SK-N-SH treated with all-trans-retinoic acid at 6 μM for 48 hours (cell line): ENCODE data around the gene CCDC159.
"Not testable (repeated sequence)": the region's sequence is repeated elsewhere in the genome, so short reads cannot be mapped to it uniquely, and the experiment has no call there.

Source experiments
- ARNTL ChIP-seq: fragments of 450-650 bp; formaldehyde crosslinking; IDR thresholded peaks from 2 replicates; pipeline ENCODE4 v1.5.0; 2020; ENCODE audit warnings: low read depth, mild to moderate bottlenecking, moderate library complexity, borderline replicate concordance
- ISL1 ChIP-seq: fragments of 250-450 bp; sonication (Bioruptor Pico); IDR thresholded peaks from 2 replicates; pipeline ENCODE4 v2.1.2; 2022; ENCODE audit warnings: mild to moderate bottlenecking, moderate library complexity
- PPARA ChIP-seq: fragments of 250-450 bp; sonication (Bioruptor Pico); IDR thresholded peaks from 2 replicates; pipeline ENCODE4 v1.5.0; 2020; ENCODE audit warnings: mild to moderate bottlenecking, borderline replicate concordance
- RARB ChIP-seq: fragments of 250-450 bp; sonication (Bioruptor Pico); IDR thresholded peaks from 2 replicates; pipeline ENCODE4 v1.8.0; 2021; ENCODE audit warnings: mild to moderate bottlenecking, moderate library complexity
- ZFP3 ChIP-seq: fragments of 250-450 bp; sonication (Bioruptor Pico); IDR thresholded peaks from 2 replicates; pipeline ENCODE4 v1.5.0; 2020; ENCODE audit warnings: mild to moderate bottlenecking, moderate library complexity
- ZFP30 ChIP-seq: fragments of 450-650 bp; formaldehyde crosslinking; IDR thresholded peaks from 2 replicates; pipeline ENCODE4 v1.5.0; 2022; ENCODE audit warnings: mild to moderate bottlenecking, moderate library complexity
- ZNF70 ChIP-seq: fragments of 450-650 bp; formaldehyde crosslinking; IDR thresholded peaks from 2 replicates; pipeline ENCODE4 v1.5.0; 2020; ENCODE audit warnings: mild to moderate bottlenecking, moderate library complexity
- ZNF8 ChIP-seq: fragments of 450-650 bp; formaldehyde crosslinking; IDR thresholded peaks from 2 replicates; pipeline ENCODE4 v1.5.0; 2020; ENCODE audit warnings: mild to moderate bottlenecking, moderate library complexity
- TF ChIP-seq, protein P1 (sequence below): fragments of 250-450 bp; sonication (Bioruptor Pico); IDR thresholded peaks from 2 replicates; pipeline ENCODE4 v1.5.0; 2020; ENCODE audit warnings: mild to moderate bottlenecking, moderate library complexity

DNA sequence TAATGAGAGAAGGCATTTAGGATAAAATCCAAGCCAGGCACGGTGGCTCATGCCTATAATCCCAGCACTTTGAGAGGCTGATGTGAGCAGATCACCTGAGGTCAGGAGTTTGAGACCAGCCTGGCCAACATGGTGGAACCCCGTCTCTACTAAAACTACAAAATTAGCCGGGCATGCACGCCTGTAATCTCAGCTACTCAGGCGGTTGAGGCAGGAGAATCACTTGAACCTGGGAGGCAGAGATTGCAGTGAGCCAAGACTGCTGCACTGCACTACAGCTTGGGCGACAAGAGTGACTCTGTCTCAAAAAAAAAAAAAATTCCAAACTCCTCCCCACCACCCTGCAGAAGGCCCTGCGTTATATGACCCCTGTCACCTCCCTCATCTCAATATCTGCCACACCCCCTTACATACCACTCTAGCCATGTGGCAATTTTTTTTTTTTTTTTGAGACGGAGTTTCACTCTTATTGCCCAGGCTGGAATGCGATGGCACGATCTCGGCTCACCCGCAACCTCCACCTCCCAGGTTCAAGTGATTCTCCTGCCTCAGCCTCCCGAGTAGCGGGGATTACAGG lies 33.0 kb downstream of the CCDC159 start:
- TF ChIP-seq RARB, ZFP3, ZNF8, PPARA, ZFP30, ARNTL, ISL1 (CRISPR knock-in tag): not testable (repeated sequence)
- TF ChIP-seq ZNF70 (CRISPR knock-in tag): peak; percentile 89
- TF ChIP-seq, protein P1, sequence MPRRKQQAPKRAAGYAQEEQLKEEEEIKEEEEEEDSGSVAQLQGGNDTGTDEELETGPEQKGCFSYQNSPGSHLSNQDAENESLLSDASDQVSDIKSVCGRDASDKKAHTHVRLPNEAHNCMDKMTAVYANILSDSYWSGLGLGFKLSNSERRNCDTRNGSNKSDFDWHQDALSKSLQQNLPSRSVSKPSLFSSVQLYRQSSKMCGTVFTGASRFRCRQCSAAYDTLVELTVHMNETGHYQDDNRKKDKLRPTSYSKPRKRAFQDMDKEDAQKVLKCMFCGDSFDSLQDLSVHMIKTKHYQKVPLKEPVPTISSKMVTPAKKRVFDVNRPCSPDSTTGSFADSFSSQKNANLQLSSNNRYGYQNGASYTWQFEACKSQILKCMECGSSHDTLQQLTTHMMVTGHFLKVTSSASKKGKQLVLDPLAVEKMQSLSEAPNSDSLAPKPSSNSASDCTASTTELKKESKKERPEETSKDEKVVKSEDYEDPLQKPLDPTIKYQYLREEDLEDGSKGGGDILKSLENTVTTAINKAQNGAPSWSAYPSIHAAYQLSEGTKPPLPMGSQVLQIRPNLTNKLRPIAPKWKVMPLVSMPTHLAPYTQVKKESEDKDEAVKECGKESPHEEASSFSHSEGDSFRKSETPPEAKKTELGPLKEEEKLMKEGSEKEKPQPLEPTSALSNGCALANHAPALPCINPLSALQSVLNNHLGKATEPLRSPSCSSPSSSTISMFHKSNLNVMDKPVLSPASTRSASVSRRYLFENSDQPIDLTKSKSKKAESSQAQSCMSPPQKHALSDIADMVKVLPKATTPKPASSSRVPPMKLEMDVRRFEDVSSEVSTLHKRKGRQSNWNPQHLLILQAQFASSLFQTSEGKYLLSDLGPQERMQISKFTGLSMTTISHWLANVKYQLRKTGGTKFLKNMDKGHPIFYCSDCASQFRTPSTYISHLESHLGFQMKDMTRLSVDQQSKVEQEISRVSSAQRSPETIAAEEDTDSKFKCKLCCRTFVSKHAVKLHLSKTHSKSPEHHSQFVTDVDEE (CRISPR knock-in tag): not testable (repeated sequence)
